ENCODE measurements around the gene SLC6A3.

GRCh38 chr5:1378096-1378495 is 67.1 kb downstream of the SLC6A3 start:
- TF ChIP-seq CTCF (IDR thresholded peaks at IDR 0.05) (no peak), POLR2A (IDR thresholded peaks at IDR 0.05) (no peak)

Data from testis (tissue), 2 donors.